Gastrocnemius medialis (tissue), 4 donors: ENCODE data around the gene STARD13.

Source experiments
- CTCF ChIP-seq, 5 experiments: fragments of 450-650 bp in 3 of 5; fragments of 200-600 bp in 2 of 5; sonication (generic) in 2 of 5; IDR thresholded peaks in 4 of 5; conservative IDR thresholded peaks in 1 of 5; 1 replicate in 4 of 5; 2 replicates in 1 of 5; pipeline ENCODE4 v1.5.1; 2016 to 2019; ENCODE audit warnings: antibody characterized with exemption in 5 of 5, mild to moderate bottlenecking in 3 of 5, moderate library complexity in 3 of 5
- POLR2A ChIP-seq, 2 donors: fragments of 450-650 bp; IDR thresholded peaks; one replicate each; pipeline ENCODE4 v1.6.1; 2017; ENCODE audit warnings: antibody characterized with exemption in 2 of 2, mild to moderate bottlenecking in 2 of 2, moderate library complexity in 2 of 2

DNA sequence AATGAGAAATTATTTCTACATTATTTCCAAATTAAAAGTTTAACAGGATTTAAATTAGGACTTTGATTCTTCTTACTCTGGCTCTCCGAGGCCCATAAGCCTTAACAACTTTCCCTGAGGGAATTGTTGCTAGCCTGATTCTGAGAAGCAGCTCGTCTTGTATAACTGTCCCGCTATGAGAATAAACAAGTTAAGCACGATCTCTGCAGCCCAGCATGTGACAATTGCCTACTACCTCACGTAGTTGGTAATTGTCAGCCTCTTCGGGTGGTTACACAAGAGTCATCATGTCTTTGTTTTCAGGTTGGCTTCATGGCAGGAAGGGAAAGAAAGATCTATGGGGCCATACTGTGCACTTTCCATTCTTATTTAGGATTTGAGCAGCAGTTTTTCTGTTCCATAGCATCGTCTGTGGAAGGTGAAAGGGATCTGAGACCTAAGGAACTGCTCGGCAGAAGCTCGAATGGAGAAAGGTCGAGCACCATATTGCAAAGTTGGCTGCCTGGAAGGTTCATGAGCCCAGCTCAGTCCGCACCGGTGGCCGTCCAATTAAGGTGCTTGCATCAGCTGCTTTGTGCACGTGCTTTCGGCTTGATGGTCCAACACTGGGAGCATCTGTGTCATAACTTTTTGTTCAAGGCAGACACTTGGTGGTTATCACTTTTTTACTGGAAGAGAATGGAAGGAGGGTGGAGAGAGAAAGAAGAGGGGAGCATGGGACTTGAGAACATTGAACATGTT lies 1.8 kb upstream of the STARD13 start:
- TF ChIP-seq POLR2A (IDR thresholded peaks at IDR 0.05) (no peak), CTCF (IDR thresholded peaks at IDR 0.05 in 4 of 5, conservative IDR thresholded peaks at IDR 0.05 in 1 of 5) (no peak)
